SK-N-MC (cell line): ENCODE results near the gene KLK10.

Experiments used
- DNase-seq: peaks from one replicate; pipeline ENCODE4 v3.0.0-alpha.2; 2011; ENCODE audit warnings: low read depth, low spot score
- H3K27ac ChIP-seq: fragments of 200-600 bp; sonication (generic); 2 replicates; pipeline ENCODE4 v1.5.1; 2016; ENCODE audit warnings: mixed run types
- H3K36me3 ChIP-seq: fragments of 200-600 bp; sonication (generic); 2 replicates; pipeline ENCODE4 v1.6.1; 2017; ENCODE audit warnings: antibody characterized with exemption, low read length, mixed read lengths; ENCODE audit not compliant: insufficient read depth
- H3K4me3 ChIP-seq: fragments of 200-600 bp; sonication (generic); 2 replicates; pipeline ENCODE4 v1.5.1; 2016
- H3K9ac ChIP-seq: fragments of 200-600 bp; sonication (generic); 2 replicates; pipeline ENCODE4 v1.8.0; 2017; ENCODE audit warnings: mixed run types, mixed read lengths; ENCODE audit not compliant: insufficient read length
- H3K9me3 ChIP-seq: fragments of 200-600 bp; sonication (generic); 2 replicates; pipeline ENCODE4 v1.6.1; 2017; ENCODE audit warnings: low read depth, mild to moderate bottlenecking, antibody characterized with exemption, low read length, moderate library complexity, mixed read lengths
- EZH2 ChIP-seq: fragments of 200-600 bp; sonication (generic); IDR thresholded peaks from one replicate; pipeline ENCODE4 v1.6.1; 2017; ENCODE audit warnings: antibody characterized with exemption
- FOXP2 ChIP-seq: optimal IDR thresholded peaks from 2 replicates; pipeline ENCODE3; 2011; ENCODE audit warnings: mild to moderate bottlenecking, moderate library complexity; ENCODE audit not compliant: insufficient read depth; ENCODE audit errors: extremely low read length, control extremely low read depth
- POLR2AphosphoS5 ChIP-seq: IDR thresholded peaks from 2 replicates; pipeline ENCODE4 v1.6.1; 2012; ENCODE audit warnings: mild to moderate bottlenecking, low read depth, low read length, borderline replicate concordance

The KLK10 gene

GRCh38 chr19:51030631-51031030 lies 11.1 kb upstream of the KLK10 start:
- DNase-seq, result no peak
- Histone ChIP-seq H3K4me3 (no peak overlapping the region), H3K27ac (no peak overlapping the region), H3K9ac (no peak overlapping the region), H3K36me3 (no peaks in the 10 kb centered on the region), H3K9me3 (no peaks in the 10 kb centered on the region)
- TF ChIP-seq POLR2AphosphoS5 (no peak), FOXP2 (no peak), EZH2 (no peak)

DNA sequence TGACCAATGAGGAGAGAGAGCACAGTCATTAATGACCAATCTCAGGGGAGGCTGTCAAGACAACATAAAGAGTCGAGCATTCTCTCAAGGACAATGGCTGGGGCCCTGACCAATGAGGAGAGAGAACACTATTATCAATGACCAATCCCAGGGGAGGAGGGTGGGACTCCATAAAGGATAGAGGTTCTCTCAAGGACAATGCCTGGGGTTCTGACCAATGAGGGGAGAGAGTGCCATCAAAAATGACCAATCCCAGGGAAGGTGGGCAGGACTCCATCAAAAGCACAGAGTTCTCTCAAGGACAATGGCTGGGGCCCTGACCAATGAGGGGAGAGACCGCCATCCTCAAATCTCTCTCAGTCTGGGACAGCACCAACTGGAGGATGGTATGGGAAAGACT lies 10.2 kb upstream of the KLK10 start:
- Histone ChIP-seq H3K4me3 (no peak overlapping the region), H3K36me3 (no peaks in the 10 kb centered on the region), H3K9ac (no peak overlapping the region), H3K27ac (no peak overlapping the region), H3K9me3 (no peaks in the 10 kb centered on the region)
- TF ChIP-seq FOXP2 (no peak), EZH2 (no peak), POLR2AphosphoS5 (no peak)
- no peak for DNase-seq

- Histone ChIP-seq H3K27ac (no peak overlapping the region), H3K9me3 (no peaks in the 10 kb centered on the region), H3K36me3 (no peaks in the 10 kb centered on the region), H3K9ac (no peak overlapping the region), H3K4me3 (no peak overlapping the region)
- TF ChIP-seq EZH2 (no peak), POLR2AphosphoS5 (no peak), FOXP2 (no peak)
- DNase-seq, result no peak
Observed at GRCh38 chr19:51027873-51028272, 8.4 kb upstream of the KLK10 start.

- Histone ChIP-seq H3K27ac (no peak overlapping the region), H3K9ac (no peak overlapping the region), H3K4me3 (no peak overlapping the region), H3K36me3 (no peaks in the 10 kb centered on the region), H3K9me3 (no peaks in the 10 kb centered on the region)
- no peak for DNase-seq
- no peak for TF ChIP-seq EZH2
- TF ChIP-seq POLR2AphosphoS5, result no peak
Observed at GRCh38 chr19:51027126-51027806, 7.8 kb upstream of the KLK10 start.

- Histone ChIP-seq H3K4me3 (no peak within 1 kb of the TSS), H3K27ac (no peak within 1 kb of the TSS), H3K9ac (no peak within 1 kb of the TSS), H3K9me3 (no peaks in the 10 kb centered on the region), H3K36me3 (no peaks in the 10 kb centered on the region)
- no peak for TF ChIP-seq POLR2AphosphoS5
- no peak for TF ChIP-seq FOXP2
- no peak for TF ChIP-seq EZH2
- DNase-seq, result no peak
Observed at GRCh38 chr19:51026554-51026831, 7.0 kb upstream of the KLK10 start, which contains the start of gene KLK11. KLK11 (minus strand) TSS chr19:51026616; CDS start chr19:51025631, 985 bp downstream.

- no peak overlapping the region for H3K27ac ChIP-seq
- DNase-seq, result no peak
- H3K36me3 ChIP-seq, result no peaks in the 10 kb centered on the region
- TF ChIP-seq POLR2AphosphoS5, result no peak
- no peak for TF ChIP-seq EZH2
- TF ChIP-seq FOXP2, result no peak
- H3K4me3 ChIP-seq, result no peak overlapping the region
- H3K9ac ChIP-seq, result no peak overlapping the region
- no peaks in the 10 kb centered on the region for H3K9me3 ChIP-seq
Observed at GRCh38 chr19:51025809-51026553, 6.5 kb upstream of the KLK10 start.

DNA sequence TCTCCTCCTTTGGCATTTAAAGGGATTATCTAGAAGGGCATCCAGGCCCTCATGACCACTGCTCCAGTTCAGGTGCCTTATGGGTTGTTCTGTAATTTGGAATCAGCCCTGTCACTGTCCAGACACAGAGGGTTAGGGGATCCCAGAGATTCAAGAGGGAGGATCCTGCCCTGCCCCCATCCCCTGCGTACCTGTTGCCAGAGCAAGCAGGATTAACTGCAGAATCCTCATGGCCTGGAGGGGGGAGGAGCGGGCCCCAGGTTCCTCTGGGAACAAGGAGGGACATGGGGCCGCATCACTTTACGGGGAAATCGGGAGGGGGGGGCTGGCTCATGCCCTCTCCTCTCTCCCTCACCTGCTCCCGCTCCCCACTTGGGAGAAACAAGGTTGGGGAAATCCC lies 5.9 kb upstream of the KLK10 start:
- TF ChIP-seq POLR2AphosphoS5, result no peak
- TF ChIP-seq EZH2, result no peak
- no peak for TF ChIP-seq FOXP2
- Histone ChIP-seq H3K27ac (no peak overlapping the region), H3K9me3 (no peaks in the 10 kb centered on the region), H3K4me3 (no peak overlapping the region), H3K36me3 (no peaks in the 10 kb centered on the region), H3K9ac (no peak overlapping the region)
- DNase-seq, result no peak

- no peaks in the 10 kb centered on the region for H3K36me3 ChIP-seq
- H3K9ac ChIP-seq, result no peak overlapping the region
- TF ChIP-seq POLR2AphosphoS5, result no peak
- TF ChIP-seq FOXP2, result no peak
- no peak for TF ChIP-seq EZH2
- H3K27ac ChIP-seq, result no peak overlapping the region
- no peak for DNase-seq
- no peaks in the 10 kb centered on the region for H3K9me3 ChIP-seq
- no peak overlapping the region for H3K4me3 ChIP-seq
Observed at GRCh38 chr19:51024924-51025323, 5.4 kb upstream of the KLK10 start.

GRCh38 chr19:51023946-51024345 lies 4.4 kb upstream of the KLK10 start:
- Histone ChIP-seq H3K36me3 (no peaks in the 10 kb centered on the region), H3K4me3 (no peak overlapping the region), H3K9ac (no peak overlapping the region), H3K9me3 (no peaks in the 10 kb centered on the region), H3K27ac (no peak overlapping the region)
- TF ChIP-seq FOXP2 (no peak), POLR2AphosphoS5 (no peak), EZH2 (no peak)
- no peak for DNase-seq
